Spinal cord (tissue), 10 donors: Measurements from ENCODE around the gene TRIM26. TPM values are rescaled to one million over a fixed set of nuclear protein-coding genes. Genes with fewer than 3 reads are reported as not detected.

Source experiments
- DNase-seq, 6 donors: peaks; one replicate each; pipeline versions ENCODE4 v3.0.0 to v3.0.0-alpha.2; 2013 to 2015; ENCODE audit warnings: low spot score in 6 of 6, low read depth in 4 of 6
- H3K27ac ChIP-seq: one replicate; pipeline ENCODE4 v1.5.1; 2013; ENCODE audit warnings: low read depth, low read length, control low read depth
- H3K27me3 ChIP-seq: one replicate; pipeline ENCODE4 v1.6.1; 2013; ENCODE audit warnings: low read length; ENCODE audit not compliant: control insufficient read depth, insufficient read depth
- H3K36me3 ChIP-seq: one replicate; pipeline ENCODE4 v1.6.1; 2013; ENCODE audit warnings: low read length; ENCODE audit not compliant: control insufficient read depth, insufficient read depth
- H3K4me1 ChIP-seq: one replicate; pipeline ENCODE4 v1.6.1; 2013; ENCODE audit warnings: low read length; ENCODE audit not compliant: control insufficient read depth, insufficient read depth
- H3K4me3 ChIP-seq: one replicate; pipeline ENCODE4 v1.5.1; 2013; ENCODE audit warnings: low read depth, low read length, control low read depth
- H3K9me3 ChIP-seq: one replicate; pipeline ENCODE4 v1.6.1; 2013; ENCODE audit warnings: low read length; ENCODE audit not compliant: control insufficient read depth, insufficient read depth
- WGBS: methylation state at CpG from one replicate; pipeline ENCODE4 v1.1.5; 2013; ENCODE audit warnings: missing lambda C conversion rate; ENCODE audit not compliant: insufficient coverage; 5-methylcytosine and 5-hydroxymethylcytosine counted together
- polyA plus RNA-seq, 2 donors: library from polyadenylated mRNA; unstranded; fragments of 120-200 nt; gene quantifications; one replicate each; pipeline ENCODE4 v1.2.1, GENCODE V29; 2013; ENCODE audit not compliant: insufficient read length in 2 of 2
- total RNA-seq, 2 donors: library from RNA; depleted of rRNA in 1 of 2; stranded (reverse); fragments of 120-200 nt in 1 of 2; fragments of >200 nt in 1 of 2; gene quantifications; one replicate each; pipeline versions ENCODE4 v1.2.3 to v1.2.4, GENCODE V29; 2013 to 2014
- donor health status: healthy.

Gene TRIM26
- total and polyA plus RNA-seq, 4 donors = 23.5 to 53.9 (median 33.9) TPM

DNA sequence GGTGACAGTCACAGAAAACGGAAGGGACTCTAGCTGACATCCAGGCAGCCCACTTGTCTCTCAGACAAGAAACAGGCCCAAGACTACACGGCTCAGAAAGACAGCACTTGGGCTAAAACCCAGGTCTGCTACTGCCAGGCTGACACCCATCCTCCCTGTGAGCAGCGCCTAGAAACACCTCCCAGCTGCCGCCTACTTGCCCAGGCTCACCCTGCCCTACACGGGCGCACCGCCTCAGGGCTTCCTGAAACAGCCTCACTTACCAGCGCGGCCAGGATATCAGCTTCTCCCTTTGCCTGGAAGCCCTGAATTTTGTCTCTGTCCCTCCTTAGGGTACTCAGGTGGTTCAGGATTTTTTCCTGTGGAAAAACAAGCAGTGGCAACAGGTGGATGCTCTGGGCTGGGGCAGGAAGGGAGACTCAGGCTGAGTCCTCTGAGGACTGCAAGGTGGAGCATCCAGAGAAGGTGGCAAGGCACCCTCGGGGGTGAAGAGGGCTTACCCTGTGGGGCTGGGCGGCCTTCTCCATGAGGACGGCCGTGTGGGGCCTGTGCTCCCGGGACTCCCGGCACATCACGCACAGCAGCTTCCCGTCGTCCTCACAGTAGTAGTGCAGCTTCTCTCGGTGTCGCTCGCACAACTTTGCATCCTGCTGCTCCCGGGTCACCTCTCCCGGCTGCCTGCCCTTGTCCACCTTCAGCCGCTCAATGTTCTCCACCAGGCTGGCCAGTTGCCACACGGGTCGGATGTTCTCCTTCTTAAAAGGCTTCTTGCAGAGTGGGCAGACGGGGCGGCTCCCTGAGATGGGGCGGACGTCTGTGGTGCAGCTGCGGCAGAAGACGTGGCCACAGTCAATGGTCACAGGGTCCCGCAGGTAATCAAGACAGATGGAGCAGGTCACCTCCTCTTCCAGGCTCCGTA, 14.8 kb downstream of the TRIM26 start:
- Histone ChIP-seq H3K4me1 (no peaks in the 10 kb centered on the region), H3K36me3 (peaks cover 58% of the 10 kb centered on the region), H3K27ac (no peak overlapping the region), H3K9me3 (no peaks in the 10 kb centered on the region), H3K27me3 (no peaks in the 10 kb centered on the region), H3K4me3 (no peak overlapping the region)
- WGBS = 96% methylated on average over 34 of the region's 34 CpGs
- DNase-seq = no peak

DNA sequence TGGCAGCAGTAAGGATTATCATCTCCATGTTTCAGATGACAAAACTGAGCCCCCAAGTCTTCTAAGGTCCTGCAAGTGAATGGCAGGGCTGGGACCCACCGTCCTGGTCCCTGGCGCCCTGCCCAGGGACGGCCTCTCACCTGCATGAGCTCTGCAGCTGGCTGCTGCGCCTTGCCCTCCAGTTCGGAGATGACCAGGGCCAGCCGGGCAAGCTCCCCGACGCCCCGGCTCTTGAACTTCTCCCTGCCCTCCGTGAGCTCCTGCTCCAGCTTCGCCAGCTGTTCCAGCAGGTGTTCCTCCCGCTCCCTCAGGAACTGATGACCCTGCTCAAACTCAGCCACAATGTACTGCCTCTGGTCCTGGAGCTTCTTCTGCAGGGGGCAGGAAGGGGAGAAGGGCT, 16.8 kb downstream of the TRIM26 start:
- WGBS = 97% methylated on average over 11 of the region's 12 CpGs

DNA sequence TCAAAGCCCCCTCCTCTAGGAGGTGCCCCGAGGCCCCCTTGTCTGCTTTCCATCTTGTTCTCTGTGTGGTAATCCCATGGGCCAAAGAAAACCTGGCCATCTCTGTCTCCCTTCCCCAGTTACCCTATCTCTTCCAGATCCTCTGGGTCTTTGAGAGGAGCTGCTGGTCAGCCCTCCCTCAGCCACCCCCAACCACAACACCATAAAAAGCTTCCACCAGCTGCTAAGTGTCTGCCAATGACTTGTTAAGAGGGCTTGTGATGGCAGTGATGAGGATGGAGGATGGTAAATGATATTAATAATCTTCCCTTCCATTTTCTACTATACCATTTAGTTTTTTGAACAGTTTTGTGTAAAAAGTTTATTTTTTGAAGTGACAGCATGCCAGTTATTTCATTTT, 17.3 kb downstream of the TRIM26 start:
- H3K4me3 ChIP-seq = no peak overlapping the region
- H3K36me3 ChIP-seq = peaks cover 65% of the 10 kb centered on the region
- no peaks in the 10 kb centered on the region for H3K27me3 ChIP-seq
- H3K27ac ChIP-seq = no peak overlapping the region
- 100% methylated on average over 1 of the region's 1 CpG for WGBS
- no peaks in the 10 kb centered on the region for H3K4me1 ChIP-seq
- no peaks in the 10 kb centered on the region for H3K9me3 ChIP-seq
- DNase-seq = no peak

More for the DNA sequence above, 16.8 kb downstream of the TRIM26 start:
- no peaks in the 10 kb centered on the region for H3K4me1 ChIP-seq
- H3K9me3 ChIP-seq = no peaks in the 10 kb centered on the region
- DNase-seq = no peak
- no peak overlapping the region for H3K4me3 ChIP-seq
- no peak overlapping the region for H3K27ac ChIP-seq
- peaks cover 64% of the 10 kb centered on the region for H3K36me3 ChIP-seq
- H3K27me3 ChIP-seq = no peaks in the 10 kb centered on the region

- H3K27me3 ChIP-seq = no peaks in the 10 kb centered on the region
- no peaks in the 10 kb centered on the region for H3K9me3 ChIP-seq
- peaks cover 64% of the 10 kb centered on the region for H3K36me3 ChIP-seq
- no peak overlapping the region for H3K27ac ChIP-seq
- 76% methylated on average over 5 of the region's 8 CpGs for WGBS
- no peak overlapping the region for H3K4me3 ChIP-seq
- H3K4me1 ChIP-seq = no peaks in the 10 kb centered on the region
- DNase-seq = no peak
Measured at GRCh38 chr6:30194797-30195690, 18.2 kb downstream of the TRIM26 start.

GRCh38 chr6:30192076-30192475, 21.1 kb downstream of the TRIM26 start:
- Histone ChIP-seq H3K27ac (no peak overlapping the region), H3K4me1 (no peaks in the 10 kb centered on the region), H3K9me3 (no peaks in the 10 kb centered on the region), H3K4me3 (no peak overlapping the region), H3K36me3 (peaks cover 60% of the 10 kb centered on the region), H3K27me3 (no peaks in the 10 kb centered on the region)
- no peak for DNase-seq
- WGBS = 95% methylated on average over 7 of the region's 7 CpGs

DNA sequence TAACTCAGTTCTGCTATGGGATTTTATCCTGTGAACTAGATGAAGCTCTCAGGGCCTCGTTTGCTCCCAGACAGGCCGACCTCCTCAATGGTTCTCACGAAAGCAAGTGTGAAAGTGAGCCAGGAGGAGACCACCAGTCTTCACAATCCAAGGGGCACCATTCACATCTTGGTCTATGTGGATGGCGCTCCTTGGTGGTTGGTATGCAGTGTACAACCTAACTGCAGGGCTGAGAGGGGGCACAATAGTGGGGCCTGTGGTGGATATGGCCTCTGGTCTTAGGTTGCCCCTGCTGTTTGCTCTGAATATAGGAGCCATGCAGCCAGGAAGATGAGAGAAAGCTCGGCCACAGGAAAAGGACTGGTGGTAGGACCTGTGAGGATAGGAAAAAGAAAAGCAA, 24.7 kb downstream of the TRIM26 start:
- 94% methylated on average over 5 of the region's 5 CpGs for WGBS
- no peaks in the 10 kb centered on the region for H3K9me3 ChIP-seq
- no peaks in the 10 kb centered on the region for H3K27me3 ChIP-seq
- no peak for DNase-seq
- no peak overlapping the region for H3K27ac ChIP-seq
- H3K36me3 ChIP-seq = peaks cover 58% of the 10 kb centered on the region
- no peaks in the 10 kb centered on the region for H3K4me1 ChIP-seq
- no peak overlapping the region for H3K4me3 ChIP-seq

GRCh38 chr6:30185846-30186484, 27.2 kb downstream of the TRIM26 start:
- 96% methylated on average over 19 of the region's 20 CpGs for WGBS
- Histone ChIP-seq H3K36me3 (peaks cover 47% of the 10 kb centered on the region), H3K27ac (no peak overlapping the region), H3K4me1 (no peaks in the 10 kb centered on the region), H3K27me3 (no peaks in the 10 kb centered on the region), H3K9me3 (no peaks in the 10 kb centered on the region), H3K4me3 (no peak overlapping the region)
- DNase-seq = no peak

DNA sequence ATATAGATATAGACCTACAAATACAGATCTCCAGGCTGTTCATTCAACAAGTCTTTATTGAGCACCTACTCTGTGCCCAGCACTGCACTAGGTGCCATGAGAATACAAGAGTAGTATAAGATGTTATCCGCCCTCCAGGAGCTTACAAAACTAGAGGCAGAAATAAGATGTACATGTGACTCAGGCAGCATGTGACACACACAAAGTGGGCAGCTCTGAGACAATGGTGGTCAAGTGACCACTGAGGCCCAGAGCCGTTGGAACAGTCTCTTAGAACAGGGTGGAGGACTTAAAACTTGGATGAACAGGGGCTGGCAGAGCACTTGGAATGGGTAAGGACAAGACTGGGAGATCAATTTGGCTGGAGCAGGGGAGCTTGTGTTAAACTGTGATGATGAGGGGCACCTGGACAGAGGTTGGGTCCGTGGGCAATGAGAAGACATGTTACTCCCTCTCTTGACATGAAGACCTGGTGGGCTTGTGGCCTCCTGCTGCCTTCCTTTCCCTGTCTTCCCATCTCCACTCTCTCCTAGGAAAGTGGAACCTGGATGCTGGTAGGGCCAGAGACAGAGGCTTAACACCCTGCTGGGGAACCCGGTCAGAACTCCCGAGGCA, 28.7 kb downstream of the TRIM26 start:
- no peak overlapping the region for H3K27ac ChIP-seq
- H3K4me3 ChIP-seq = no peak overlapping the region
- peaks cover 2% of the 10 kb centered on the region for H3K9me3 ChIP-seq
- peaks cover 37% of the 10 kb centered on the region for H3K36me3 ChIP-seq
- DNase-seq = no peak
- 94% methylated on average over 2 of the region's 5 CpGs for WGBS
- no peaks in the 10 kb centered on the region for H3K27me3 ChIP-seq
- no peaks in the 10 kb centered on the region for H3K4me1 ChIP-seq

DNA sequence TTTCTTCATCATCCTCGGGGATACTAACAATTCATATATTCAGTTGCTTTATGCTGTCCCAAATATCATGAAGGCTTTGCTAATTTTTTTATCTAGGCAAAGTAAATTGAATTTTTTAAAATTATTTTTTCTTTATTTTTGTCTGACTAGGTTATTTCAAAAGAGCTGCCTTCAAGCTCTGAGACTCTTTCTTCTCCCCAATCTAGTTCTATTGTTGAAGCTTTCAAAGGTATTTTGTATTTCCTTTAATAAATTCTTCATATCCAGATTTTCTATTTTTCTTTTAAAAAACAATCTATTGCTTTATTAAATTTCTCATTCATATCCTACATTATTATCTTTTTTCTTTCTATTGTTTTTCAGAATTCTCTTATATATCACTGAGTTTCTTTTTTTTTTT, 33.1 kb downstream of the TRIM26 start:
- no CpG with 5 or more reads among the region's 1 CpG for WGBS
- H3K27me3 ChIP-seq = peaks cover under 1% of the 10 kb centered on the region
- H3K36me3 ChIP-seq = peaks cover 8% of the 10 kb centered on the region
- H3K4me3 ChIP-seq = no peak overlapping the region
- no peaks in the 10 kb centered on the region for H3K4me1 ChIP-seq
- no peak overlapping the region for H3K27ac ChIP-seq
- DNase-seq = no peak
- peaks cover 2% of the 10 kb centered on the region for H3K9me3 ChIP-seq
